GM18873 (cell line): Measurements from ENCODE around the gene GOLGA3.
"Not testable (repeated sequence)": the region's sequence is repeated elsewhere in the genome, so short reads cannot be mapped to it uniquely, and the experiment has no call there.

Experiments used
- ATAC-seq: cut with Tn5 transposase; IDR thresholded peaks from one replicate; pipeline ENCODE4 v1.9.1; 2021; ENCODE audit warnings: mild to moderate bottlenecking, moderate library complexity, moderate number of reproducible peaks; ENCODE audit not compliant: unreplicated experiment, low FRiP score

The GOLGA3 gene

GRCh38 chr12:132781938-132782337 is 46.7 kb downstream of the GOLGA3 start:
- no peak for ATAC-seq

- ATAC-seq, result no peak
These were observed 48.8 kb downstream of the GOLGA3 start for GRCh38 chr12:132779781-132780353.

- ATAC-seq, result no peak
These were observed 51.1 kb downstream of the GOLGA3 start for GRCh38 chr12:132777614-132778013.

GRCh38 chr12:132776816-132777568 is 51.7 kb downstream of the GOLGA3 start:
- no peak for ATAC-seq

- ATAC-seq, result not testable (repeated sequence)
These were observed 52.4 kb downstream of the GOLGA3 start for GRCh38 chr12:132776230-132776625.

- no peak for ATAC-seq
These were observed 53.0 kb downstream of the GOLGA3 start for GRCh38 chr12:132775502-132776229.

GRCh38 chr12:132774646-132775275 is 53.9 kb downstream of the GOLGA3 start:
- ATAC-seq, result no peak

GRCh38 chr12:132774159-132774558 is 54.5 kb downstream of the GOLGA3 start:
- ATAC-seq, result no peak

GRCh38 chr12:132773077-132773955 is 55.4 kb downstream of the GOLGA3 start:
- ATAC-seq, result no peak

- no peak for ATAC-seq
These were observed 56.1 kb downstream of the GOLGA3 start for GRCh38 chr12:132772606-132773005.

- ATAC-seq, result peak; percentile 39
These were observed 57.4 kb downstream of the GOLGA3 start for GRCh38 chr12:132771126-132771838.

- no peak for ATAC-seq
These were observed 62.1 kb downstream of the GOLGA3 start for GRCh38 chr12:132766380-132767085.

GRCh38 chr12:132765361-132765760 is 63.3 kb downstream of the GOLGA3 start:
- no peak for ATAC-seq

GRCh38 chr12:132764231-132764630 is 64.4 kb downstream of the GOLGA3 start:
- no peak for ATAC-seq

- peak; percentile 40 for ATAC-seq
These were observed 66.6 kb downstream of the GOLGA3 start for GRCh38 chr12:132761921-132762583.

- peak; percentile 13 for ATAC-seq
These were observed 67.4 kb downstream of the GOLGA3 start, which contains the start of gene ANKLE2 for GRCh38 chr12:132761032-132761920. ANKLE2 (minus strand) TSS chr12:132761832; CDS start chr12:132761798, 34 bp downstream.

- no peak for ATAC-seq
These were observed 69.3 kb downstream of the GOLGA3 start for GRCh38 chr12:132759359-132759758.
